HepG2 (cell line): Measurements from ENCODE around the gene TMED5. TPM values are rescaled to one million over a fixed set of nuclear protein-coding genes. Genes with fewer than 3 reads are reported as not detected.

Experiments used
- BHLHE40 ChIP-seq: IDR thresholded peaks from 2 replicates; pipeline ENCODE4 v1.6.1; 2011; ENCODE audit warnings: low read length, improper control_type of control experiment
- DMAP1 ChIP-seq: IDR thresholded peaks from 2 replicates; pipeline ENCODE4 v1.6.1; 2016
- FOXA1 ChIP-seq, 2 experiments: fragments of 450-650 bp in 1 of 2; sonication (generic) in 1 of 2; formaldehyde crosslinking in 1 of 2; IDR thresholded peaks; 2 replicates each; pipeline versions ENCODE4 v1.4.0 to v1.6.1; 2016 to 2020; ENCODE audit warnings: missing genetic modification reagents in 1 of 2
- FOXA3 ChIP-seq: IDR thresholded peaks from 2 replicates; pipeline ENCODE4 v1.6.1; 2016; ENCODE audit warnings: missing genetic modification reagents, missing compliant biosample characterization
- KLF12 ChIP-seq: sonication (generic); formaldehyde crosslinking; IDR thresholded peaks from 2 replicates; pipeline ENCODE4 v1.4.0; 2020; ENCODE audit warnings: missing genetic modification reagents, borderline replicate concordance
- PATZ1 ChIP-seq: sonication (generic); formaldehyde crosslinking; IDR thresholded peaks from 2 replicates; pipeline ENCODE4 v1.4.0; 2020; ENCODE audit warnings: missing genetic modification reagents
- RBFOX2 ChIP-seq: fragments of 200-400 bp; formaldehyde crosslinking; IDR thresholded peaks from 2 replicates; pipeline ENCODE4 v1.6.1; 2017; ENCODE audit warnings: low read depth, mild to moderate bottlenecking, low read length
- REXO4 ChIP-seq: sonication (generic); formaldehyde crosslinking; IDR thresholded peaks from 2 replicates; pipeline ENCODE4 v1.8.0; 2022; ENCODE audit warnings: missing genetic modification reagents, mild to moderate bottlenecking, borderline replicate concordance
- ZBTB4 ChIP-seq: sonication (generic); formaldehyde crosslinking; IDR thresholded peaks from 2 replicates; pipeline ENCODE4 v1.4.0; 2020; ENCODE audit warnings: missing genetic modification reagents, mild to moderate bottlenecking, borderline replicate concordance
- ZNF432 ChIP-seq: sonication (generic); formaldehyde crosslinking; IDR thresholded peaks from 2 replicates; pipeline ENCODE4 v1.5.0; 2020; ENCODE audit warnings: missing genetic modification reagents, mild to moderate bottlenecking, borderline replicate concordance
- ZNF510 ChIP-seq: sonication (generic); formaldehyde crosslinking; IDR thresholded peaks from 2 replicates; pipeline ENCODE4 v1.4.0; 2020; ENCODE audit warnings: low read depth, mild to moderate bottlenecking, missing genetic modification reagents
- ZNF740 ChIP-seq: sonication (generic); formaldehyde crosslinking; IDR thresholded peaks from 2 replicates; pipeline ENCODE4 v1.4.0; 2020; ENCODE audit warnings: missing genetic modification reagents
- polyA plus RNA-seq, 8 experiments: library from polyadenylated mRNA; depleted of rRNA in 3 of 8; stranded (reverse) in 7 of 8; unstranded in 1 of 8; fragments of >200 nt; fragmentation: Illumina TruSeq in 4 of 8; extraction: Trizol in 4 of 8; gene quantifications; 2 replicates each; pipeline versions ENCODE4 v1.2.1 to v1.2.3, GENCODE V29; 2011 to 2016; ENCODE audit warnings: low read depth in 4 of 8, missing spikeins in 1 of 8, mixed read lengths in 1 of 8; ENCODE audit not compliant: insufficient read depth in 1 of 8
- total RNA-seq, 5 experiments: library from RNA; depleted of rRNA; stranded (reverse); fragments of >200 nt; fragmentation: Illumina TruSeq; extraction: Trizol; gene quantifications; 2 replicates each; pipeline ENCODE4 v1.2.3, GENCODE V29; 2016; ENCODE audit warnings: low read depth in 1 of 5

The TMED5 gene
- total and polyA plus RNA-seq, 2 of the 13 experiments (the other 11 are each of a cell fraction or from before 2014, with no cell fraction given) = 58.1 to 99.0 TPM

GRCh38 chr1:93179886-93180722 lies at the start of gene TMED5 (continued):
- TF ChIP-seq PATZ1 (CRISPR knock-in tag) (peak; percentile 76; the same call in 1 of the 2 replicates), KLF12 (peak; percentile 84; the same call in 1 of the 2 replicates), FOXA1 (IDR thresholded peaks at IDR 0.05) (no peak), FOXA1 (CRISPR knock-in tag; IDR thresholded peaks at IDR 0.05) (no peak), ZNF432 (no peak), ZNF740 (CRISPR knock-in tag) (peak; percentile 45; the same call in 1 of the 2 replicates), ZBTB4 (CRISPR knock-in tag) (peak; percentile 79; the same call in 1 of the 2 replicates), REXO4 (CRISPR knock-in tag) (no peak), FOXA3 (CRISPR knock-in tag) (peak; percentile 4; the same call in 1 of the 2 replicates), ZNF510 (no peak; the same call in 1 of the 2 replicates), BHLHE40 (peak; percentile 61), DMAP1 (peak; percentile 72), RBFOX2 (peak; percentile 83)
- TF ChIP-seq, all 625 proteins: peak for 324
